Nephron (organoid): ENCODE measurements around the gene TOR3A.

ENCODE experiments used
- H3K27ac Mint-ChIP-seq, 3 experiments: 2 replicates each; pipeline ENCODE4 v1.8.0; 2020; ENCODE audit warnings: mixed read lengths in 3 of 3, mild to moderate bottlenecking in 2 of 3, moderate library complexity in 1 of 3
- H3K27me3 Mint-ChIP-seq: 2 replicates; pipeline ENCODE4 v1.8.0; 2021; ENCODE audit warnings: low read depth, mild to moderate bottlenecking, moderate library complexity, mixed read lengths
- H3K36me3 Mint-ChIP-seq: 2 replicates; pipeline ENCODE4 v1.8.0; 2020; ENCODE audit warnings: low read depth, mixed read lengths
- H3K4me1 Mint-ChIP-seq: 2 replicates; pipeline ENCODE4 v1.8.0; 2020; ENCODE audit warnings: mixed read lengths
- H3K4me3 Mint-ChIP-seq, 3 experiments: 2 replicates each; pipeline ENCODE4 v1.8.0; 2020; ENCODE audit warnings: mild to moderate bottlenecking in 3 of 3, mixed read lengths in 3 of 3, moderate library complexity in 2 of 3
- H3K9me3 Mint-ChIP-seq: 2 replicates; pipeline ENCODE4 v1.8.0; 2020; ENCODE audit warnings: mixed read lengths
- TF ChIP-seq, protein P1 (sequence below), 3 experiments: fragments of 200-600 bp; sonication (generic); IDR thresholded peaks; one replicate each; pipeline ENCODE4 v1.5.0; 2021; ENCODE audit warnings: antibody characterized with exemption in 3 of 3; ENCODE audit not compliant: unreplicated experiment in 3 of 3

TOR3A gene

GRCh38 chr1:179047636-179047997 is 34.3 kb upstream of the TOR3A start:
- TF ChIP-seq, protein P1, sequence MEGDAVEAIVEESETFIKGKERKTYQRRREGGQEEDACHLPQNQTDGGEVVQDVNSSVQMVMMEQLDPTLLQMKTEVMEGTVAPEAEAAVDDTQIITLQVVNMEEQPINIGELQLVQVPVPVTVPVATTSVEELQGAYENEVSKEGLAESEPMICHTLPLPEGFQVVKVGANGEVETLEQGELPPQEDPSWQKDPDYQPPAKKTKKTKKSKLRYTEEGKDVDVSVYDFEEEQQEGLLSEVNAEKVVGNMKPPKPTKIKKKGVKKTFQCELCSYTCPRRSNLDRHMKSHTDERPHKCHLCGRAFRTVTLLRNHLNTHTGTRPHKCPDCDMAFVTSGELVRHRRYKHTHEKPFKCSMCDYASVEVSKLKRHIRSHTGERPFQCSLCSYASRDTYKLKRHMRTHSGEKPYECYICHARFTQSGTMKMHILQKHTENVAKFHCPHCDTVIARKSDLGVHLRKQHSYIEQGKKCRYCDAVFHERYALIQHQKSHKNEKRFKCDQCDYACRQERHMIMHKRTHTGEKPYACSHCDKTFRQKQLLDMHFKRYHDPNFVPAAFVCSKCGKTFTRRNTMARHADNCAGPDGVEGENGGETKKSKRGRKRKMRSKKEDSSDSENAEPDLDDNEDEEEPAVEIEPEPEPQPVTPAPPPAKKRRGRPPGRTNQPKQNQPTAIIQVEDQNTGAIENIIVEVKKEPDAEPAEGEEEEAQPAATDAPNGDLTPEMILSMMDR (IDR thresholded peaks at IDR 0.05; ENCODE audit: unreplicated experiment in 3 of 3) = no peak
- Mint-ChIP-seq H3K9me3 (peaks cover 3% of the 10 kb centered on the region), H3K27me3 (no peaks in the 10 kb centered on the region), H3K27ac (peak overlapping the region in 2 of 3 experiments; percentile 7 to 10), H3K4me3 (no peak overlapping the region), H3K36me3 (peaks cover 28% of the 10 kb centered on the region), H3K4me1 (peaks cover 19% of the 10 kb centered on the region)

- H3K36me3 Mint-ChIP-seq = peaks cover 27% of the 10 kb centered on the region
- no peak overlapping the region for H3K27ac Mint-ChIP-seq
- H3K9me3 Mint-ChIP-seq = peaks cover 3% of the 10 kb centered on the region
- TF ChIP-seq, protein P1 (IDR thresholded peaks at IDR 0.05; ENCODE audit: unreplicated experiment in 3 of 3) = no peak
- H3K4me1 Mint-ChIP-seq = peaks cover 16% of the 10 kb centered on the region
- H3K27me3 Mint-ChIP-seq = no peaks in the 10 kb centered on the region
- no peak overlapping the region for H3K4me3 Mint-ChIP-seq
Measured at GRCh38 chr1:179048339-179049124, 33.3 kb upstream of the TOR3A start.

DNA sequence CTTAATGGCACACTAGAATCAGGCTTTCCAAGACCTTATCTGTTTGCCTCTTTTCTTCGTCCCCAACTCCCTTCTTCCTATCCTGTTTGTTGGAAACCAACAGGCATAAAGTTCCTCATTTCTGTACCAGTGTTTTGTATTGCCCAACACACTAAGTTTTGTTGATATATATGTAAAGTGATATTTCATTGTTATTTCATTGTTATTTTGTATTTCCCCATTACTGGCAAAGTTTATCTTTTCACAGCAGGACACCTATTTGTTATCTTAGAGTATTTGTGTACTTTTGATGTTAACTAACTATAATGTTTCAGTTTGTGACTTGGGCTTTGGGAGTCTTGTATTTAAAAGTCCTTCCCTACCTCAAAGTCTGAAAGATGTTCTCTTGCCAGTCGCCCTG is 29.1 kb upstream of the TOR3A start:
- Mint-ChIP-seq H3K27me3 (no peaks in the 10 kb centered on the region), H3K4me1 (no peaks in the 10 kb centered on the region), H3K36me3 (peaks cover 37% of the 10 kb centered on the region), H3K27ac (no peak overlapping the region), H3K9me3 (peaks cover 6% of the 10 kb centered on the region), H3K4me3 (no peak overlapping the region)
- TF ChIP-seq, protein P1 (IDR thresholded peaks at IDR 0.05; ENCODE audit: unreplicated experiment in 3 of 3) = no peak

- peaks cover 4% of the 10 kb centered on the region for H3K4me1 Mint-ChIP-seq
- H3K4me3 Mint-ChIP-seq = no peak overlapping the region
- no peak overlapping the region for H3K27ac Mint-ChIP-seq
- peaks cover 6% of the 10 kb centered on the region for H3K9me3 Mint-ChIP-seq
- no peaks in the 10 kb centered on the region for H3K27me3 Mint-ChIP-seq
- TF ChIP-seq, protein P1 (IDR thresholded peaks at IDR 0.05; ENCODE audit: unreplicated experiment in 3 of 3) = no peak
- peaks cover 41% of the 10 kb centered on the region for H3K36me3 Mint-ChIP-seq
Measured at GRCh38 chr1:179053486-179053885, 28.4 kb upstream of the TOR3A start.

GRCh38 chr1:179055937-179056336 is 25.9 kb upstream of the TOR3A start:
- Mint-ChIP-seq H3K4me1 (peaks cover 10% of the 10 kb centered on the region), H3K9me3 (peaks cover 6% of the 10 kb centered on the region), H3K4me3 (no peak overlapping the region), H3K36me3 (peaks cover 49% of the 10 kb centered on the region), H3K27me3 (no peaks in the 10 kb centered on the region), H3K27ac (no peak overlapping the region)
- TF ChIP-seq, protein P1 (IDR thresholded peaks at IDR 0.05; ENCODE audit: unreplicated experiment in 3 of 3) = no peak
